ENCODE results near the gene NIBAN1. TPM values are rescaled to one million over a fixed set of nuclear protein-coding genes. Genes with fewer than 3 reads are reported as not detected.
A peak's percentile ranks its signal among the peaks of the same experiment; 100 is the strongest.
"Not testable (repeated sequence)": the region's sequence is repeated elsewhere in the genome, so short reads cannot be mapped to it uniquely, and the experiment has no call there.

Gene NIBAN1
- total and polyA plus RNA-seq, 4 donors: 54.9 to 229 (median 128) TPM

DNA sequence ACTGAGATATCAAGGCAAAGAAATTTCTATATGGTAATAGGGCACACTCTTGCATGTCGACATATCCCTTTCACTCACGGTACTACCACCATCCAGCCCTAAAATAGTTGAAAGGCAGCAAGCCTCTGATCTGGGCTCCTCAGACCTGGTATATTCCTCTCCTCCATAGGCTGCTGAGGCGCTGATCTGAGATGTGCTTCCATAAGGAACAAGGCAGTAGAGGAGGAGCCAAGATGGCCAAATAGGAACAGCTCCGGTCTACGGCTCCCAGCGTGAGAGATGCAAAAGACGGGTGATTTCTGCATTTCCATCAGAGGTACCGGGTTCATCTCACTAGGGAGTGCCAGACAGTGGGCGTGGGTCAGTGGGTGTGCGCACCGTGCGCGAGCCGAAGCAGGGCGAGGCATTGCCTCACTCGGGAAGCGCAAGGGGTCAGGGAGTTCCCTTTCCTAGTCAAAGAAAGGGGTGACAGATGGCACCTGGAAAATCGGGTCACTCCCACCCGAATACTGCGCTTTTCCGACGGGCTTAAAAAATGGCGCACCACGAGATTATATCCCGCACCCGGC lies 27.1 kb upstream of the NIBAN1 start:
- ATAC-seq (ENCODE audit: low FRiP score): not testable (repeated sequence)

DNA sequence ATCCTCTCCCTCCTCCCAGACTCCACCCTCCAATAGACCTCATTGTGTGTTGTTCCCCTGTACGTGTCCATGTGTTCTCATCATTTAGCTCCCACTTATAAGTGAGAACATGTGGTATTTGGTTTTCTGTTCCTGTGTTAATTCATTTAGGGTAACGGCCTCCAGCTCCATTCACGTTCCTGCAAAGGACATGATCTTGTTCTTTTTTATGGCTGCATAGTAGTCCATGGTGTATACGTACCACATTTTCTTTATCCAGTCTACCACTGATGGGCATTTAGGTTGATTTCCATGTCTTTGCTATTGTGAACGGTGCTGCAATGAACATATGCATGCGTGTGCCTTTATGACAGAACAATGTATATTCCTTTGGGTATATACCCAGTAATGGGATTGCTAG lies 25.7 kb upstream of the NIBAN1 start:
- ATAC-seq (ENCODE audit: low FRiP score); intact Hi-C loops (cut with DNase I); H3K9me3 ChIP-seq (ENCODE audit: control insufficient read depth, low read length); H3K27ac ChIP-seq (ENCODE audit: low read depth in 1 of 2, low read length in 2 of 2); H3K27me3 ChIP-seq (ENCODE audit: control insufficient read depth in 1 of 2, insufficient read depth in 2 of 2, low read length in 1 of 2); H3K36me3 ChIP-seq (ENCODE audit: control insufficient read depth in 1 of 2, insufficient read depth in 2 of 2, low read length in 1 of 2); DNase-seq; H3K4me3 ChIP-seq (ENCODE audit: low read length in 2 of 2); H3K4me1 ChIP-seq (ENCODE audit: control insufficient read depth in 1 of 2, insufficient read depth in 2 of 2, low read length in 2 of 2): not testable (repeated sequence)
- 95 to 96% methylated on average over 6 of the region's 6 CpGs for WGBS, 2 donors

More for the DNA sequence above, 27.1 kb upstream of the NIBAN1 start:
- H3K27ac ChIP-seq (ENCODE audit: low read depth in 1 of 2, low read length in 2 of 2); H3K4me1 ChIP-seq (ENCODE audit: control insufficient read depth in 1 of 2, insufficient read depth in 2 of 2, low read length in 2 of 2); intact Hi-C loops (cut with DNase I); H3K36me3 ChIP-seq (ENCODE audit: control insufficient read depth in 1 of 2, insufficient read depth in 2 of 2, low read length in 1 of 2); H3K27me3 ChIP-seq (ENCODE audit: control insufficient read depth in 1 of 2, insufficient read depth in 2 of 2, low read length in 1 of 2); DNase-seq; H3K4me3 ChIP-seq (ENCODE audit: low read length in 2 of 2); H3K9me3 ChIP-seq (ENCODE audit: control insufficient read depth, low read length): not testable (repeated sequence)
- WGBS, 2 donors: 96 to 98% methylated on average over 19 to 26 of the region's 26 CpGs

- Histone ChIP-seq H3K27me3 (ENCODE audit: control insufficient read depth in 1 of 2, insufficient read depth in 2 of 2, low read length in 1 of 2) (no peaks in the 10 kb centered on the region), H3K4me3 (ENCODE audit: low read length in 2 of 2) (no peak overlapping the region), H3K4me1 (ENCODE audit: control insufficient read depth in 1 of 2, insufficient read depth in 2 of 2, low read length in 2 of 2) (peaks cover 0 to 2% of the 10 kb centered on the region in 2 donors), H3K9me3 (ENCODE audit: control insufficient read depth, low read length) (no peaks in the 10 kb centered on the region), H3K27ac (ENCODE audit: low read depth in 1 of 2, low read length in 2 of 2) (no peak overlapping the region), H3K36me3 (ENCODE audit: control insufficient read depth in 1 of 2, insufficient read depth in 2 of 2, low read length in 1 of 2) (no peaks in the 10 kb centered on the region)
- ATAC-seq (ENCODE audit: low FRiP score) (no peak), DNase-seq (no peak)
- 94 to 97% methylated on average over 1 of the region's 1 CpG for WGBS, 2 donors
- intact Hi-C loops (cut with DNase I): no loop called here
These were observed 20.0 kb upstream of the NIBAN1 start for GRCh38 chr1:184994301-184994700.

GRCh38 chr1:184992271-184992670 lies 18.0 kb upstream of the NIBAN1 start:
- intact Hi-C loops (cut with DNase I): no loop called here
- no peak overlapping the region for H3K27ac ChIP-seq (ENCODE audit: low read depth in 1 of 2, low read length in 2 of 2)
- no peak overlapping the region for H3K4me3 ChIP-seq (ENCODE audit: low read length in 2 of 2)
- H3K9me3 ChIP-seq (ENCODE audit: control insufficient read depth, low read length): no peaks in the 10 kb centered on the region
- 97% methylated on average over 3 of the region's 3 CpGs for WGBS, 2 donors
- ATAC-seq (ENCODE audit: low FRiP score) (no peak), DNase-seq (no peak)
- H3K4me1 ChIP-seq (ENCODE audit: control insufficient read depth in 1 of 2, insufficient read depth in 2 of 2, low read length in 2 of 2): peaks cover 0 to 2% of the 10 kb centered on the region in 2 donors
- no peaks in the 10 kb centered on the region for H3K36me3 ChIP-seq (ENCODE audit: control insufficient read depth in 1 of 2, insufficient read depth in 2 of 2, low read length in 1 of 2)
- no peaks in the 10 kb centered on the region for H3K27me3 ChIP-seq (ENCODE audit: control insufficient read depth in 1 of 2, insufficient read depth in 2 of 2, low read length in 1 of 2)

DNA sequence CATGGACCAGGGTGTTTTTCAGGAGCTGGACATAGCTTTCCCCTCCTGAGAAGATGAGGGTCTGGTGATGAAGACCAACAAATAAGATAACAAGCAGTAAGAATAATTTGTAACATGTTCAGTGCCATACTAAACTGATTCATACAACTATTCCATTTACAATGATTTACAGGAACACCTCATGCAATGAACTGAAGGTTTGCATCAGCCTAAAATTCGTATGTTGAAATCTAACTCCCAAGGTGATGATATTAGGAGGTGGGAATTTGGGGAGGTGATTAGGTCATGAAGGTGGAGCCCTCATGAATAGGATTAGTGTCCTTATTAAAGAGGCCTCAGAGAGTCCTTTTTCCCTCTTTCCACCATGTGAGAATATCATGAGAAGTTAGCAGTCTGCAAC lies 15.9 kb upstream of the NIBAN1 start:
- no peak for DNase-seq
- H3K9me3 ChIP-seq (ENCODE audit: control insufficient read depth, low read length): no peaks in the 10 kb centered on the region
- intact Hi-C loops (cut with DNase I): no loop called here
- no peaks in the 10 kb centered on the region for H3K36me3 ChIP-seq (ENCODE audit: control insufficient read depth in 1 of 2, insufficient read depth in 2 of 2, low read length in 1 of 2)
- no peak overlapping the region for H3K4me3 ChIP-seq (ENCODE audit: low read length in 2 of 2)
- no peaks in the 10 kb centered on the region for H3K27me3 ChIP-seq (ENCODE audit: control insufficient read depth in 1 of 2, insufficient read depth in 2 of 2, low read length in 1 of 2)
- ATAC-seq (ENCODE audit: low FRiP score): no peak
- H3K27ac ChIP-seq (ENCODE audit: low read depth in 1 of 2, low read length in 2 of 2): no peak overlapping the region
- 76 to 87% methylated on average over 1 of the region's 1 CpG for WGBS, 2 donors
- peaks cover 0 to 2% of the 10 kb centered on the region in 2 donors for H3K4me1 ChIP-seq (ENCODE audit: control insufficient read depth in 1 of 2, insufficient read depth in 2 of 2, low read length in 2 of 2)

GRCh38 chr1:184988506-184988905 lies 14.2 kb upstream of the NIBAN1 start:
- Histone ChIP-seq H3K36me3 (ENCODE audit: control insufficient read depth in 1 of 2, insufficient read depth in 2 of 2, low read length in 1 of 2) (no peaks in the 10 kb centered on the region), H3K27me3 (ENCODE audit: control insufficient read depth in 1 of 2, insufficient read depth in 2 of 2, low read length in 1 of 2) (no peaks in the 10 kb centered on the region), H3K9me3 (ENCODE audit: control insufficient read depth, low read length) (no peaks in the 10 kb centered on the region), H3K27ac (ENCODE audit: low read depth in 1 of 2, low read length in 2 of 2) (no peak overlapping the region), H3K4me3 (ENCODE audit: low read length in 2 of 2) (no peak overlapping the region), H3K4me1 (ENCODE audit: control insufficient read depth in 1 of 2, insufficient read depth in 2 of 2, low read length in 2 of 2) (no peaks in the 10 kb centered on the region)
- DNase-seq (no peak), ATAC-seq (ENCODE audit: low FRiP score) (no peak)
- intact Hi-C loops (cut with DNase I): no loop called here

DNA sequence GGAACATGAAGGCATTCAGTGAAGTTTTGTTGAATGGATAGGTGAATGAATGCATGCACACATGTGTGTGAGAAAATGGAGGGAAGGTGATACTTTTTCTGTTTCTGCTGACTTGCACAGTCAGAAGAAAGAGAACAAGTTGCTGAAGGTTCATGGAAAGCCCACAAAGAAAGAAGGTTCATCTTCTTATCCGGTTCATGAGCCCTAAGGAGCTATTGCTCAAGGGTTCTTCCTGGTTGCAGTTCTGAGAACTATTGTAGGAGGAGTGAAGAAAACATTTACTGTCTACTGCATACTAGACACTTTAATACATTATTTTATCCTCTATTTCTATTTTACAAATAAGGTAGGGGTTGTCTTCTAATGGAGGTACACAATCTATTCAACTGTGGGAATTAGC lies 13.4 kb upstream of the NIBAN1 start:
- ATAC-seq (ENCODE audit: low FRiP score) (no peak), DNase-seq (no peak)
- H3K36me3 ChIP-seq (ENCODE audit: control insufficient read depth in 1 of 2, insufficient read depth in 2 of 2, low read length in 1 of 2): no peaks in the 10 kb centered on the region
- 93 to 95% methylated on average over 1 of the region's 1 CpG for WGBS, 2 donors
- intact Hi-C loops (cut with DNase I): no loop called here
- no peak overlapping the region for H3K4me3 ChIP-seq (ENCODE audit: low read length in 2 of 2)
- no peak overlapping the region for H3K27ac ChIP-seq (ENCODE audit: low read depth in 1 of 2, low read length in 2 of 2)
- H3K4me1 ChIP-seq (ENCODE audit: control insufficient read depth in 1 of 2, insufficient read depth in 2 of 2, low read length in 2 of 2): no peaks in the 10 kb centered on the region
- no peaks in the 10 kb centered on the region for H3K9me3 ChIP-seq (ENCODE audit: control insufficient read depth, low read length)
- no peaks in the 10 kb centered on the region for H3K27me3 ChIP-seq (ENCODE audit: control insufficient read depth in 1 of 2, insufficient read depth in 2 of 2, low read length in 1 of 2)

DNA sequence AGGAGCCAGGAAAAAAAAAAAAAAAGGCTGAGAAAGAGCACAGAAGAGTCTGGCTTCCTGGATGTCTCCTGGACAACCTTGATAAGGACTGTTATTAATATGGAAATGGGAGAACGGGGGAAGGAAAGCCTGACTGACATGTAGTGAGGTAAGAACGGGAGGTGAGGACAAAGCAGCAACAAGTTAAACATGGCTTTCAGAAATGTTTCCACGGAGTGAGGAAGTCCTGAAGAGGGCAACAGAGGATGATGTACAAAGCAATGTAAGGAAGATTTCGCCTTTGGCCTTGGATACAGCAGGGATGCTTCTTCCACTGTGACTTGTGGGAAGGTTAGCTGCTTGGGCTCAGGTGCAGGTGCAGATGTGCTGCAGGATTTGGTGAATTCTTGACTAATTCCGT lies 11.9 kb upstream of the NIBAN1 start:
- no peaks in the 10 kb centered on the region for H3K4me1 ChIP-seq (ENCODE audit: control insufficient read depth in 1 of 2, insufficient read depth in 2 of 2, low read length in 2 of 2)
- H3K27ac ChIP-seq (ENCODE audit: low read depth in 1 of 2, low read length in 2 of 2): no peak overlapping the region
- H3K36me3 ChIP-seq (ENCODE audit: control insufficient read depth in 1 of 2, insufficient read depth in 2 of 2, low read length in 1 of 2): no peaks in the 10 kb centered on the region
- no peak overlapping the region for H3K4me3 ChIP-seq (ENCODE audit: low read length in 2 of 2)
- WGBS, 2 donors: 63 to 73% methylated on average over 5 of the region's 5 CpGs
- H3K27me3 ChIP-seq (ENCODE audit: control insufficient read depth in 1 of 2, insufficient read depth in 2 of 2, low read length in 1 of 2): no peaks in the 10 kb centered on the region
- no peaks in the 10 kb centered on the region for H3K9me3 ChIP-seq (ENCODE audit: control insufficient read depth, low read length)
- no peak for DNase-seq
- ATAC-seq (ENCODE audit: low FRiP score): no peak
- intact Hi-C loops (cut with DNase I): no loop called here

DNA sequence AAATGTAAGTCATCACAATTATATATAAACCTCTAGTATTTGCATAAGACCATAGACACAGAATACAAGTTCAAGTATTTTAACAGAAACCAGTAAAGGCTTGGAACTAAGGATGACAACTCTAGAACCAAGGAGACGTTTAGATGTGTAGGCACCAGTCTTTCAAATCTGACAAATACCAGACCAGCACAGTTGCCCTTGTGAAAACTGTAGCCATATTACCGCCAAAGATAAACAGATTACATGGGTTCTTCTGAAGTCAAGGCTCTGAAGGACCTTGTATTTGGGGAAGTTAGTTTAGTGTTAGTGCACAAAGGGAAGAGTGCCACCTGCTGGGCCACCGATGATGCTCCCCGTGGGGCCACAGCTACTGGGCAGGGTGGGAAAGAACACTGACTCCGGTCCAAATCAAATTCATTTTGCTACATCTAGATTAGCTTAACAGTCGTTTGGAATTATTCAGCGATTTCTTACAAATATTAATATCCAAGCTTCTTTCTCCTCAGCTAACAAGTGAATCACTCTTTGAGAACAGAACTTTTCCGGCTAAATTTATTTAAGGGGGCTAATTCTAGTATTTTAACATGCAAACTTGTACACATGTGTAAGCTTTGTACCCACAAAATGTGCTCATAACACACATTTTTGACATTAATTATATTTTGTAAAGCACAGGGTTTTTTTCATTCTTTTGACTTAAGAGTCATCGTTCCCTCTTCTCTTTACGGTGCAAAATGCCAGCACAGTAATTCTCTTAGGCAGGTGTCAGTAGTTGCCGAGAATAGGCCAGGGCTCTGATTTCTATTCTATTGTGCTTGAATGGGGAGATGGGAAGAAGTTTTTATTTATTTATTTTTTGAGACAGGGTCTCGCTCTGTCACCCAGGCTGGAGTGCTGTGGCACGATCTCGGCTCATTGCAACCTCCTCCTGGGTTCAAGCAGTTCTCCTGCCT lies 8.0 kb upstream of the NIBAN1 start:
- Histone ChIP-seq H3K27ac (ENCODE audit: low read depth in 1 of 2, low read length in 2 of 2) (no peak overlapping the region), H3K27me3 (ENCODE audit: control insufficient read depth in 1 of 2, insufficient read depth in 2 of 2, low read length in 1 of 2) (no peaks in the 10 kb centered on the region), H3K4me3 (ENCODE audit: low read length in 2 of 2) (no peak overlapping the region), H3K4me1 (ENCODE audit: control insufficient read depth in 1 of 2, insufficient read depth in 2 of 2, low read length in 2 of 2) (no peaks in the 10 kb centered on the region), H3K36me3 (ENCODE audit: control insufficient read depth in 1 of 2, insufficient read depth in 2 of 2, low read length in 1 of 2) (no peaks in the 10 kb centered on the region), H3K9me3 (ENCODE audit: control insufficient read depth, low read length) (no peaks in the 10 kb centered on the region)
- WGBS, 2 donors: 36 to 40% methylated on average over 14 of the region's 14 CpGs
- ATAC-seq (ENCODE audit: low FRiP score) (peak; percentile 94), DNase-seq (peak; percentile 84 to 93)
- intact Hi-C loops (cut with DNase I): loop anchor here (1.0 to 2.0 kb wide), 2 partner anchors 177 kb away; no protein-coding TSS in a partner anchor
